Endothelial cell of umbilical vein (primary cell): Measurements from ENCODE around the gene OR6C65. TPM values are rescaled to one million over a fixed set of nuclear protein-coding genes. Genes with fewer than 3 reads are reported as not detected.
"Not testable (repeated sequence)": the region's sequence is repeated elsewhere in the genome, so short reads cannot be mapped to it uniquely, and the experiment has no call there.

ENCODE experiments used
- BruUV-seq: library from RNA; stranded (reverse); fragments of 400-500 nt; replicated peaks from 2 replicates; lab custom pipeline; 2021; lab: Mats Ljungman, UMichigan
- CTCF ChIA-PET: fragments of 300-600, 350-600 bp; sonication (Branson Sonifier 250); formaldehyde crosslinking; loops from one replicate; lab custom pipeline; 2021; ENCODE audit warnings: antibody characterized with exemption, inconsistent platforms; lab: Charles Lee
- POLR2A ChIA-PET: fragments of 300-600, 350-600 bp; sonication (Branson Sonifier 250); formaldehyde crosslinking; loops from one replicate; lab custom pipeline; 2021; ENCODE audit warnings: antibody characterized with exemption, inconsistent platforms; lab: Charles Lee
- DNase-seq: peaks from one replicate; pipeline ENCODE4 v3.0.0-alpha.2; 2011; ENCODE audit warnings: low read depth, low spot score
- FAIRE-seq: peaks from 2 replicates; lab custom pipeline; 2011; peaks lifted over from hg19 to GRCh38; lab: Jason Lieb, UNC
- H2AFZ ChIP-seq: 2 replicates; pipeline ENCODE4 v1.6.0; 2012; ENCODE audit warnings: low read depth, low read length, control low read depth, inconsistent platforms
- H3K27ac ChIP-seq: 2 replicates; pipeline ENCODE4 v1.5.1; 2011; ENCODE audit warnings: low read depth, mild to moderate bottlenecking, control low read depth, low read length, moderate library complexity; ENCODE audit not compliant: insufficient read depth
- H3K27me3 ChIP-seq, 2 experiments: 2 replicates each; pipeline versions ENCODE4 v1.6.0 to v1.6.1; 2011; ENCODE audit warnings: low read length in 2 of 2, mixed read lengths in 1 of 2; ENCODE audit not compliant: control insufficient read depth in 2 of 2, insufficient read depth in 2 of 2
- H3K36me3 ChIP-seq, 2 experiments: 2 replicates in 1 of 2; 3 replicates in 1 of 2; pipeline ENCODE4 v1.5.1; 2011; ENCODE audit warnings: low read length in 2 of 2, mild to moderate bottlenecking in 1 of 2, moderate library complexity in 1 of 2; ENCODE audit not compliant: control insufficient read depth in 2 of 2, insufficient read depth in 2 of 2; ENCODE audit errors: extremely low read depth in 1 of 2
- H3K4me1 ChIP-seq: 3 replicates; pipeline ENCODE4 v1.5.1; 2011; ENCODE audit warnings: mild to moderate bottlenecking, low read length; ENCODE audit not compliant: control insufficient read depth, insufficient read depth; ENCODE audit errors: extremely low read depth
- H3K4me2 ChIP-seq: 2 replicates; pipeline ENCODE4 v1.6.1; 2011; ENCODE audit warnings: low read length, control low read depth, mixed read lengths; ENCODE audit not compliant: insufficient read depth
- H3K4me3 ChIP-seq, 3 experiments: fragments of 200-600 bp in 1 of 3; sonication (generic), shearing (Covaris generic) in 1 of 3; replicated peaks in 1 of 3; 2 replicates each; pipeline ENCODE4 v1.5.1; 2011 to 2016; ENCODE audit warnings: control low read depth in 3 of 3, low read length in 3 of 3, mild to moderate bottlenecking in 2 of 3, inconsistent platforms in 1 of 3, low read depth in 1 of 3, moderate library complexity in 1 of 3; ENCODE audit not compliant: insufficient read depth in 1 of 3
- H3K79me2 ChIP-seq: 2 replicates; pipeline ENCODE4 v1.6.0; 2012; ENCODE audit warnings: low read length, inconsistent platforms; ENCODE audit not compliant: control insufficient read depth, insufficient read depth
- H3K9ac ChIP-seq: replicated peaks from 2 replicates; pipeline ENCODE3; 2011; ENCODE audit warnings: low read length, control low read depth; ENCODE audit not compliant: insufficient read depth; ENCODE audit errors: extremely low read depth
- H3K9me1 ChIP-seq: replicated peaks from 3 replicates; pipeline ENCODE4 v1.6.0; 2011; ENCODE audit warnings: mild to moderate bottlenecking, low read length; ENCODE audit not compliant: control insufficient read depth, insufficient read depth; ENCODE audit errors: extremely low read depth
- H3K9me3 ChIP-seq: replicated peaks from 2 replicates; pipeline ENCODE4 v1.5.1; 2012; ENCODE audit warnings: low read length, inconsistent platforms; ENCODE audit not compliant: control insufficient read depth, insufficient read depth
- H4K20me1 ChIP-seq: replicated peaks from 2 replicates; pipeline ENCODE3; 2011; ENCODE audit warnings: mild to moderate bottlenecking, low read length; ENCODE audit not compliant: control insufficient read depth, insufficient read depth; ENCODE audit errors: extremely low read depth
- dilution Hi-C: fragments of 300-500 bp; cut with MboI; formaldehyde crosslinking; loops from one replicate; pipeline ENCODE4 v1.15.0; 2019; ENCODE audit warnings: low sequenced_read_pairs; ENCODE audit not compliant: extremely low pct_ligation_motif_present
- intact Hi-C: fragments of 100-400 bp; cut with micrococcal nuclease; formaldehyde crosslinking; loops from one replicate; pipeline ENCODE4 v1.10.0; 2022
- polyA plus RNA-seq, 4 experiments: library from polyadenylated mRNA; depleted of rRNA in 3 of 4; stranded (reverse) in 3 of 4; unstranded in 1 of 4; fragments of >200 nt; gene quantifications; 2 replicates each; pipeline versions ENCODE4 v1.2.1 to v1.2.3, GENCODE V29; 2011 to 2012; ENCODE audit warnings: missing spikeins in 1 of 4
- total RNA-seq: library from RNA; stranded (reverse); gene quantifications from 2 replicates; pipeline ENCODE4 v1.2.3, GENCODE V29; 2021

OR6C65 gene
- total and polyA plus RNA-seq, 2 donors (not counting 3 experiments of a cell fraction or from before 2014, with no cell fraction given) = not detected

DNA sequence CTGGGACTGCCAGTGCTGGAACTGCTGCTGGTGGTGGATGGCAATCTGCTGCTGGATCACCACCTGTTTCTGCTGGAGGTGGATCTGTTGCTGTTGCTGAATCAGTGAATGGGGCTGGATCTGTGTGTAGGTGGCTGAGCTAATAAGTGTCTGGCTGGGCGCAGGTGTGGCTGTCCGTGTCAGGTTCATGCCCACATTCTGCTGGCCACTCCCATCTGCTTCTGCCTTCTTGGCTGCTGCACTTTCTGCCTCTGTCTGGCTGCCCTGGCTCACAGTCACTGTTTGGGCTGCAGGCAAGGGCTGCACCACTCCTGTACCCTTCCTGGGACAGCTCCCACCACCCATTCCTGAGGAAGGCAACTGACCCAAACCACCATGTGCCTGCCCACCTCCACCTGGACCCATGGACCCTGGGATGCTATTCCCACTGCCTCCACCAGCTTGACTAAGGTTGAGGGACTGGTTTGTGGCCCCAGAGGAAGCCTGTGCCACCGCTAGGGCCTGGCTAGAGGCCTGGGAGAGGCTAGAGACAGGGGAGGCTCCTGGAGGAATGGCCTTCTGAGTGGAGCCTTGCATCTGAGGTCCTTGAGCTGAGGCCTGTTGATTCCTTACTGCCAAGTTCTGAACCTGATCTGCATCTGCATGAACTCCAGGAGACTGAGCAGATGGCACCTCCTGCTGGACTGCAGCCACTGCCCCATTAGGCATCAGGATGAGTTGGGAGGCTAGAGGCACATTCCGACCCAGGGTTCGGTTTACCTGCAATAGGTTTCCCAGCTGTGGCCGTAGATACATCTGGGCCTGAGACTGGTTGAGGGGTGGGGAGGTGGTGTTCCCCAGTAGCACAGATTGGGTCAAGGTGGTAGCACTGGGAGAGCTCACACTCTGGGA is 13.4 kb downstream of the OR6C65 start:
- CTCF ChIA-PET, H3K9me3 ChIP-seq, H3K27me3 ChIP-seq, H3K4me1 ChIP-seq, dilution Hi-C loops, intact Hi-C loops, H4K20me1 ChIP-seq, POLR2A ChIA-PET, H2AFZ ChIP-seq, H3K9me1 ChIP-seq, BruUV-seq, DNase-seq, H3K36me3 ChIP-seq, H3K9ac ChIP-seq, H3K4me2 ChIP-seq, H3K4me3 ChIP-seq, H3K79me2 ChIP-seq, H3K27ac ChIP-seq: not testable (repeated sequence)
- peak; percentile 33 for FAIRE-seq

DNA sequence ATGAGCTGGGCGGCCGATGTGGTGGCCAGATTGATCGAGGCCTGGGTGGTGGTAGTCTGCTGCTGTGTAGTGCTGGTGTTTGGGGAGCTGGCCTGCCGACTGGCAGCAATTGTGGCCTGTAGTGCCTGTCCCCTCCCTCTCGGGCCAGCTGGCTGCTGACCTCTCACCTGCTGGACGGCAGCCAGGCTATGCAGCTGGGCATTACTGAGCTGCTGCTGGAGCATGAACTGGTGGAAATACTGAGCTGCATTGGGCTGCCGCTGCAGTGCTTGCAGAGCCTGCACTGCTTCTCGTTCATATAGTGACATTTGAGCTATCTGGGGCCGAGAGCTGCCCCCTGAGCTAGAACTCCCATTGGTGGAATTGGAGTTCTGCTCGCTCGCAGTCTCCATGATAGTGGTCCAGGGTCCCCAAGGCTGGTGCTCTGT is 14.1 kb downstream of the OR6C65 start:
- DNase-seq (peak; percentile 3), FAIRE-seq (peak; percentile 26)
- dilution Hi-C loops, H3K4me1 ChIP-seq, H2AFZ ChIP-seq, H3K9ac ChIP-seq, BruUV-seq, H3K4me2 ChIP-seq, H3K79me2 ChIP-seq, H3K4me3 ChIP-seq, H3K9me3 ChIP-seq, intact Hi-C loops, POLR2A ChIA-PET, H3K36me3 ChIP-seq, H4K20me1 ChIP-seq, H3K9me1 ChIP-seq, H3K27ac ChIP-seq, CTCF ChIA-PET, H3K27me3 ChIP-seq: not testable (repeated sequence)

DNA sequence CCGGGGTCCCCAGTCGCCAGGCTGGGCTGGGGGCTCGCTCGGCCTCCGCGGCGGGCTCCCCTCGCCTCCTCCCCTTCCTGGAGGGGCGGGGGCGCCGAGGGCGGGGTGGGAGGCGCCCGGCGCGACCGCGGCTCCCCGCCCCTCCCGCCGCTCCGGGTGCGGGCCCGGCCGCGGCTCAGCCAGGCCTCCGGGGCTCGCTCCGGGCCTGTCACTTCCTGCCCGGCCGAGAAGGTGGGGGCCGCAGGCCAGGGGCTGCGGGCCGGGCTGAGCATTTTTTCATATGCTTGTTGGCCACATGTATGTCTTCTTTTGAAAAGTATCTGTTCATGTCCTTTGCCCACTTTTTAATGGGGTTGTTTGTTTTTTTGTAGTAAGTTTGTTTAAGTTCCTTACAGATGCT is 14.6 kb downstream of the OR6C65 start:
- dilution Hi-C loops, BruUV-seq, H3K4me3 ChIP-seq, H3K4me1 ChIP-seq, FAIRE-seq, H3K4me2 ChIP-seq, H3K9ac ChIP-seq, H4K20me1 ChIP-seq, H3K36me3 ChIP-seq, CTCF ChIA-PET, H3K9me3 ChIP-seq, H3K27ac ChIP-seq, H3K27me3 ChIP-seq, H3K9me1 ChIP-seq, POLR2A ChIA-PET, H3K79me2 ChIP-seq, DNase-seq, intact Hi-C loops, H2AFZ ChIP-seq: not testable (repeated sequence)
